HG03354 (cell line): ENCODE results near the gene COBLL1.
"Not testable (repeated sequence)": the region's sequence is repeated elsewhere in the genome, so short reads cannot be mapped to it uniquely, and the experiment has no call there.

ENCODE experiments used
- ATAC-seq: cut with Tn5 transposase; IDR thresholded peaks from one replicate; pipeline ENCODE4 v1.9.1; 2021; ENCODE audit warnings: mild to moderate bottlenecking; ENCODE audit not compliant: unreplicated experiment, poor library complexity, severe bottlenecking

The COBLL1 gene

GRCh38 chr2:164860694-164861042 lies 19.0 kb upstream of the COBLL1 start:
- no peak for ATAC-seq

DNA sequence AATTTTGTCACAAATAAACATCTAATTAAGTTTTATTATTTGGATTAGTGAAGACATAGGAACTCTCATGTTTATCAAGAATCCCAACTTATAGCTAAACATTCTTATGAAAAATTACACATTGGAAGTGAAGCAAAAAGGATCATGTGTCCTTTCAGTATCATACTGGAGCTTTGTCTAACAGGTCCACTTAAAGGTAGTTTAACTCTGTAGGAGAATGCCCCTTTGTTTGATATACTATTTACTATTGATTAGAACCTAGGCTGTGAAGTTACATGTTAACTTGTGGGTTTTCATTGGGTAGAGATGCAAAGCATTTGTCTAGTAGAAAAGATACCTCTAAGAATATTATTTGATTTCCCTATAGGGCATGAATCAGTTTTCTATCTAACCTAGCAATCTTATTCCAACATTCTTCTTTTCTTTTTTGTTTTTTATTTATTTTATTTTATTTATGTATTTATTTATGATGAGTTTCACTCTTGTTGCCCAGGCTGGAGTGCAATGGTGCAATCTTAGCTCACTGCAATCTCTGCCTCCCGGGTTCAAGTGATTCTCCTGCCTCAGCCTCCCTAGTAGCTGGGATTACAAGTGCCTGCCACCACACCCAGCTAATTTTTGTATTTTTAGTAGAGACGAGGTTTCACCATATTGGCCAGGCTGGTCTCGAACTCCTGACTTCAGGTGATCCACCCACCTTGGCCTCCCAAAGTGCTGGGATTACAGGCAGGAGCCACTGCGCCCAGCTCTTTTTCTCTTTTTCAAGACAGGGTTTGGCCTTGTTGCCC lies 18.5 kb upstream of the COBLL1 start:
- not testable (repeated sequence) for ATAC-seq

DNA sequence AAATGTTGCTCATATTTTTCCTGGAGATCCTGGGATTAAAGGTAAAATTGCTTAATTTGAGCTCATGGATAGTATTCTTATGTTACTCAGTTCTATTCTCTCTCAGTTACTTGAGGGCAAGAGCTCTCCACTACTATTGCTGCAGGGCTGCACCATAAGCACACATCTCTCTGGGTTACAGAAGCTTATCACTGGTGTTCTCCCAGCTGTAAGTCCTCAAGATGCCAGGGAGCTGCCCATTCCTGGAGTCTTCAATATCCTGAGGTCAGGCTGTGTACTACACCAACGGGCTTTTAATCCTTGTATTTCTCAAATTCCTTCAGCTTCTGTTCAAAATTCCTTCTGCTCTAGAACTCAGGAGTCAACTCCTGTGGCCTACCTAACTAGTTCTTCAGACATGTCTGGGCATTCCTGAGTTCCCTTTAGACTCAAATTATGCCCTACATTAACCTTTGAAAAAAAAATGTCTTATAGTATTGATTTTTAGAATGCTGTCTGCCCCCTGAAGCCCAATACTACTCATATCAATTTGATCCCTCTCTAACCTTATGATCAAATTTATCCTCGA lies 17.7 kb upstream of the COBLL1 start:
- ATAC-seq = no peak

- ATAC-seq = no peak
Observed at GRCh38 chr2:164852086-164852485, 10.5 kb upstream of the COBLL1 start.

DNA sequence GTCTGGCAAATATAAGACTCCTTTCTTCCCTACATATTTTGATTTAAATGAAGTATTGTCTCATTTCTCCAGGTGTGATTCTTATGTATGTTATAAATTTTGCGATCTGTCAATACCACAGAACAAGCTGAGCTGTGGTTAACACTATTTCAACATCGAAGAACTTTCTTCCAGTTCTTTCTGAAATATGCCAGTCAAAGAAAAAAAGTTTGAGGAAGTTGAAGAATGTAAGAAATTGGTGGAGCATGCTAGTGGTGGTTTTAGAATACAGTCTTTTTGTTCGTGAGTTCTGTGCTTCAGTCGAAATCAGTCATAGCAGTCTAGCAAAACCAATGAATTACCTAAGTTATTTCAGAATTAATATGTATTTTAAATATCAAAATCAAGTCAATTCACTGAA lies 8.6 kb upstream of the COBLL1 start:
- ATAC-seq = no peak

DNA sequence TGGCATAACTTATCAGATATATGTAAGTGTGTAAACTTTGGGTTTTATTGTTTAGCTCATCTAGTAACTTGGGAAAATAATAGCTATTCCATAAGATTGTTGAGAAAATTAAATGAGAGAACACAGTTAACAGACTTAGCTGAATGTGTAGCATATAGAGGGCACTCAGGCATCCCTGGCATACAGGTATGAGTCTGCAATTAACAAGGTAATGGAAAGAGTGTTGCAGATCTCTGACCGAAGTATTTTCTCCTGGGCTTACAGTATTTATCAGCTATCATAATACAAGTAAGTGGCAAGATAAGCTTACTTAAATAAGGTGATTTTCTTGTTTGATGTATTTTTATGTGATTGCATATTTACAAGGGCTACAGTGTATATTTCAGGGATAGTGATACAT lies 7.9 kb upstream of the COBLL1 start:
- ATAC-seq = no peak

- no peak for ATAC-seq
Observed at GRCh38 chr2:164847981-164848741, 6.5 kb upstream of the COBLL1 start.

DNA sequence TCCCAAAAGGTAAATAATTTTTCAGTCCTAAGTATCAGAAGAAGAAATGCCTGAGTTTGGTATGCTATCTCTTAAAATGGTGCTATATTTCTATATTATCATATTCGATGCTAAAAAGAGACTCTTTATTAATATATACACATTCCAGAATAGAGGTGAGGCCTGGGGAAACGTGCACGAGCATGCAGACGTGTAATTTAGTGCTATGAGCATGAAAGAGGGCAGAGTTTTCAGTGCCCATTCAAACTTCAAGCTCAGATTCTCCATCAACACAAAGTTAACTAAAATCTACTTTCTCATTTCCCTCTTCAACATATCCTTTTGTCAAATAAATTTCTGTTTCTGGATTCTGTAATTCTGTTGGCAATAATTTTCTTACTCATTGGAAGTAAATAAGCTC lies 5.7 kb upstream of the COBLL1 start:
- no peak for ATAC-seq

DNA sequence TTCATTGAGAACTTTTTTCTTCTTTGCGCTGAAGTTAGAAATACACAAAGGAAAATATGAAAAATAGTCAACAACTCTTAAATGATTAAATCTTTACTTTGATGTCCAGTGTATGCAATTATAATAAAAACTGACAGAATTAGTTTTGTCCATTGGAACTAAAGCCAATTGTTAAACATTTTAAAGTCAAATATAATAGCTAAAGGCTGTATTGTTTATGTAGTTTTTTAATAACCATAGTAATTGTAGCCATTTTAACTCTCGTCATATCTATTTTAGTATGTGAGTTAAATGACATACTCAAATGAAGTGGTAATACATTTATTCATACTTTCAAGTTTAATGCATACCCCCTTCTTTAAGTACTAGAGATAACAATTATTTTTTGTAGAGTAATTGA lies 4.7 kb upstream of the COBLL1 start:
- no peak for ATAC-seq

GRCh38 chr2:164843346-164843911 lies 1.8 kb upstream of the COBLL1 start:
- ATAC-seq = no peak

GRCh38 chr2:164842624-164842966 lies 972 bp upstream of the COBLL1 start:
- ATAC-seq = no peak

DNA sequence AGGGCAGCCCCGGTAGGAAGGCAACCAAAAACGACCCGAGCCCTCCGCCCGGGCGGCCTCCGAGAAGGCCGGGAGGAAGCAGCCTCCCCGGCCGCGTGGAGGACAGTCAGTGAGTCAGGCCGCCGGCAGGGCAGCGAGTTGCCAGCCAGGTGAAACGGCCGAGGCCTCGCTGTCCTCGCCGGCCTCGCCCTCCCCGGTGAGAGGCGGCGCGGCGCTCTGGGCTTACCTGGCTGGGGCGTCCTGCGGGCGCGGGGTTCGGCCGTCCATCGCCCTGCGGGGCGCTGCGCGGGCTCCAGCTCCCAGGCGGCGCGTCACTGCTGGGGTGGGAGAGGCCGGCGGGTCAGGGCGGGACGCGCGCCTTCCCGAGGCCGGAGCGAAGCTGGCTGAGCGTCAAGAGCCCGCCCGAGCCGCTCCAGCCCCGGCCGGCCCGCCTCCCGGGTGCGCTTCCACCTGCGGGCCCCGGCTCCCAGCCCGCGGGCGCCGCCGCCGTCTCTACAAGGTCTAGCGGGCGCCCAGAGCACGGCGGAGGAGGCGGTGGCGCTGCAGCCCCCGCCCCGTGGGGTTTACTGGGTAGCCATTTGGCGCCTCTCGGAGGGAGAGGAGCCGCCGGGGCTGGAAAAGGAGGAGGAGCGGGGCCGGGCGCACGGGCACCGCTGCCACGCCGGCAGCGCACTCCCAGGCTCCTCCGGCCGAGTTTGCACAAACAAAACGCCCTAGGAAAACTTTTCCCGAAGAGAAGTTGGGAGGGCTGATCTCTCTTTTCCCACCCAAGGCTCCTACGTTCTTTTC lies 499 bp downstream of the COBLL1 start:
- peak; percentile 60 for ATAC-seq

DNA sequence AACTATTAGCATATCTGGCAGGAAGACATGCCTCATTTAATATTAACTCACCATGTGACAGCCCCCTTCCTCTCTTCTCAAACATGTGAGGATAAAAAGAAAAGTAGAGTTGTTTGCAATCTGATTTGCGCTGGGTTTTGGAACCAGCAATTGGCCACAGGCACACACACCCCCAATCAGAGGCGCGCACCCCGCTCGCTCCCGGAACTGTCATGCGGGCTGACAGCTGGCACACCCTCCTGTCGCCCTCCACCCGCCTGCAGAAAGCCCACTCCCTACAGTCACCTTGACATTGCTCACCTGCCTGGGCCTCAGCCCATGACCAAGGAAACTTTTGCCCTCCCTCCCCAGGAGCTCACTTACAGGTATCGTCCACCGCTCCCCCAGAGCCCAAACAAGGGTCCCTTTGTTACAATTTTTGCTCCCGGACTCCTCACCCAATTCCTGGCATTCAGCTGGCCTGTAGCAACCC lies 1.1 kb downstream of the COBLL1 start:
- peak; percentile 3 for ATAC-seq

DNA sequence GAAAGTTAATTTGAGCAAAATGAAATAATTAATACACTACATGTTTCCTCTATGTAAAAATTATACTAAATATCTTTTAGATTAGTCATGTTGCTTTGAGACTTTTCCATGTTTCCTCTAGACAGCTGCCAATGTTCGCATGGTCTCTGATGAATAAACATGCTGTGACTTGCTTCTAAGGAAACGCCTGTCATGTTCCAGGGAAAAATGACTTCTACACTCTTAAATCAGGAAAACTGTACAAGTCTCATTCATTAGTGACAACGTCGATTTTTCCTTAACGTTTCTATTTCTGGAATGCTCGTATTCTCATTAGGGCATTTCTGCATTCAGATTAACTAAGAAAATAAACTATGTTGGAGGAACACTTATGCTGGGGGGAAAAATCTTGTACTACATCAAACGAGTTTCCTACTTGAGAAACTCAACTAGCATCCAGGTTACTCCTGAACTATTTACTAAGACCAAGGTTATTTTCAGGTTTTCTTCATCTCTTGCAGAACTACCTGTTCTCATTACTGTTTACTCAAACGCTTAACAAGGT lies 1.6 kb downstream of the COBLL1 start:
- no peak for ATAC-seq

DNA sequence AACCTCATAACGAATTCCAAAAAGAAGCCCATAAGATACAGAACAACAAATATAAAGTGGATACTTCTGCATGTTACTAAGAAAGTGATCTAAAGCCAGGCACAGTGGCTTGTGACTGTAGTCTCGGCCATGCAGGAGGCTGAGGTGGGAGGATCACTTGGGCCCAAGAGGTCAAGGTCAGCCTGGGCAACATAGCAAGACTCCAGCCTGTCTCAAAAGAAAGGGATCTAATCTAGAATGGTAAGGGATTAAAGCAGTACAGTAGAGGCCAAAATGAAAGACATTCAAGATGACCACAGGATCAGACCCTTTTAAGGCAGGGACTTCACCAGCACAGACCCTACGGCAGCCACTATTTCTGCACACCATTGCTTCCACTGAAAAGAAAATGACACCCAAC lies 3.8 kb downstream of the COBLL1 start:
- no peak for ATAC-seq

DNA sequence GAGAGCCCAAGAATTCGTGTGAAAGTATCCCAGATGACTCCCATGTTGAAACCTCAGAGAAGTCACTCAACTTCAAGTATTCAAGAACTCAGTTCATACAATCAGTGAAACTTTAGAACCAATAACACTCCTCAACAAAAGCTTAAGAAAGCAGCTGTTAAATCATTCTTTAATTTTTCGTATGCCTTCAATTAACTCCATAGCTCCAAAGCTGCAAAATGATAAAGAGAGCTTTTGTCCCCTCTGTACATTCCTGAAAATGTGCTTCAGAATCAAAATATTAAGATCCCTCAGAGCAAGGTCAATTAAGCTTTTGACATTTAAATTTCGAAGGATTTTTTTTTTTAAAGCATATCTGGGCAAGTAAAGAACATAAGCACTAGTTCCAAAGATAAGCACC lies 4.7 kb downstream of the COBLL1 start:
- ATAC-seq = no peak

- ATAC-seq = peak; percentile 61
Observed at GRCh38 chr2:164835302-164835701, 6.3 kb downstream of the COBLL1 start.

DNA sequence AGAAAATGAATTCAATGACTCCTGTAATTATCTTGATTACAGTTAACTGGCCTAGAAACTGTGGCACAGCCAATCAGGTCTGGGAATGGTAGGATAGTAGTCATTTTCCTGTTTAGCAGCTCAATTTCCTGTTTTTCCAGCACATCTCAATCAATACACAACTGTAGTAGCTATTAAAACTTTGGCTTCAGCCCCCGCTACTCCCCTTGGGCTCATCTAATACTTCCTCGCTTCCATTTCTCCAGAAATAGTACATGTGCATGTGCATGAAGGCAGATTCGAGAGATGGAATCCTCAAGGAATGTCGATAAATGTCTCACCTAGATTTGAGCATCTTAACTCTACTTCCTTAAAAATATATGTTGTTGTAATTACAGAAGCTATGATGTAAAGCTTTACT lies 9.7 kb downstream of the COBLL1 start:
- no peak for ATAC-seq

DNA sequence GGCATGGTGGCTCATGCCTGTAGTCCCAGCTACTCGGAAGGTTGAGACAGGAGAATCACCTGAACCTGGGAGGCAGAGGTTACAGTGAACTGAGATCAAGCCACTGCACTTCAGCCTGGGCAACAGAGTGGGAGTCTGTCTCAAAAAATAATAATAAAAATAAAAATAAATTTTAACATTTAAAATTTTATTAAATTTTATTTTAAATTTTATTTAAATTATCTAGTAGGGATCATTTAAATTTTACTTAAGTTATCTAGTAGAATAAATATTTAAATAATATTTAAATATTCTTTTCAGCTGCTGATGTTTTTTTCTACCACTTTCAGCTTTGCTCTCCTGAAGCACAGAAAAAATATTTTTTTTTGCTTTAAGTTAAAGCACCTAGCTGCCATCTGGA lies 10.4 kb downstream of the COBLL1 start:
- no peak for ATAC-seq
